Mesenchymal stem cell (in vitro differentiated cells and primary cell): ENCODE data around the gene ADARB2.
A peak's percentile ranks its signal among the peaks of the same experiment; 100 is the strongest.
"Not testable (repeated sequence)": the region's sequence is repeated elsewhere in the genome, so short reads cannot be mapped to it uniquely, and the experiment has no call there.

Source experiments
- DNase-seq: peaks from one replicate; pipeline ENCODE4 v3.0.0-alpha.2; 2013
- H2AFZ ChIP-seq: one replicate; pipeline ENCODE4 v1.6.1; 2013; ENCODE audit warnings: low read depth, mild to moderate bottlenecking, control low read depth, inconsistent platforms, low read length, moderate library complexity
- H2AK5ac ChIP-seq: 2 replicates; pipeline ENCODE4 v1.6.1; 2013; ENCODE audit warnings: low read length, moderate library complexity, mild to moderate bottlenecking, inconsistent platforms; ENCODE audit not compliant: severe bottlenecking
- H2BK120ac ChIP-seq: one replicate; pipeline ENCODE4 v1.6.1; 2013; ENCODE audit warnings: low read depth, mild to moderate bottlenecking, inconsistent platforms, low read length, moderate library complexity
- H2BK12ac ChIP-seq, 2 experiments: one replicate each; pipeline ENCODE4 v1.6.1; 2013; ENCODE audit warnings: inconsistent platforms in 2 of 2, low read length in 2 of 2, mild to moderate bottlenecking in 2 of 2, moderate library complexity in 2 of 2, control low read depth in 1 of 2
- H2BK15ac ChIP-seq: one replicate; pipeline ENCODE4 v1.6.1; 2013; ENCODE audit warnings: mild to moderate bottlenecking, low read depth, inconsistent platforms; ENCODE audit not compliant: poor library complexity, severe bottlenecking
- H2BK5ac ChIP-seq: 2 replicates; pipeline ENCODE4 v1.6.1; 2013; ENCODE audit warnings: low read depth, mild to moderate bottlenecking, low read length, control low read depth, inconsistent platforms; ENCODE audit not compliant: poor library complexity, severe bottlenecking
- H3K14ac ChIP-seq, 2 experiments: one replicate each; pipeline ENCODE4 v1.6.1; 2013; ENCODE audit warnings: inconsistent platforms in 2 of 2, low read length in 2 of 2, control low read depth in 1 of 2, mild to moderate bottlenecking in 1 of 2, moderate library complexity in 1 of 2
- H3K18ac ChIP-seq, 2 experiments: one replicate each; pipeline ENCODE4 v1.6.1; 2013; ENCODE audit warnings: inconsistent platforms in 2 of 2, low read length in 2 of 2, control low read depth in 1 of 2, low read depth in 1 of 2, mild to moderate bottlenecking in 1 of 2
- H3K23ac ChIP-seq, 2 experiments: one replicate each; pipeline ENCODE4 v1.6.1; 2013; ENCODE audit warnings: inconsistent platforms in 2 of 2, low read length in 2 of 2, mild to moderate bottlenecking in 2 of 2, moderate library complexity in 2 of 2, control low read depth in 1 of 2
- H3K27ac ChIP-seq: 2 replicates; pipeline ENCODE4 v1.5.1; 2013; ENCODE audit warnings: mild to moderate bottlenecking, moderate library complexity, low read length, control low read depth, inconsistent platforms; ENCODE audit not compliant: poor library complexity, severe bottlenecking
- H3K27me3 ChIP-seq, 2 experiments: 2 replicates each; pipeline versions ENCODE4 v1.6.1 to v1.7.0; 2013; ENCODE audit warnings: low read length in 2 of 2, mild to moderate bottlenecking in 2 of 2, moderate library complexity in 2 of 2, control low read depth in 1 of 2, inconsistent platforms in 1 of 2; ENCODE audit not compliant: control insufficient read depth in 1 of 2, insufficient read depth in 1 of 2
- H3K36me3 ChIP-seq, 2 experiments: 2 replicates each; pipeline versions ENCODE4 v1.6.1 to v1.7.0; 2013; ENCODE audit warnings: low read length in 2 of 2, control low read depth in 1 of 2, inconsistent platforms in 1 of 2, low read depth in 1 of 2, mild to moderate bottlenecking in 1 of 2; ENCODE audit not compliant: insufficient read depth in 2 of 2, control insufficient read depth in 1 of 2
- H3K4ac ChIP-seq, 2 experiments: one replicate each; pipeline ENCODE4 v1.6.1; 2013; ENCODE audit warnings: inconsistent platforms in 2 of 2, low read length in 2 of 2, mild to moderate bottlenecking in 2 of 2, moderate library complexity in 2 of 2, control low read depth in 1 of 2, low read depth in 1 of 2
- H3K4me1 ChIP-seq: 2 replicates; pipeline ENCODE4 v1.6.1; 2013; ENCODE audit warnings: low read depth, low read length, control low read depth; ENCODE audit not compliant: control insufficient read depth, insufficient read depth
- H3K4me2 ChIP-seq: 2 replicates; pipeline ENCODE4 v1.6.1; 2013; ENCODE audit warnings: low read length, mild to moderate bottlenecking, inconsistent platforms; ENCODE audit not compliant: poor library complexity, severe bottlenecking
- H3K4me3 ChIP-seq, 2 experiments: 2 replicates each; pipeline versions ENCODE4 v1.5.1 to v1.7.0; 2013; ENCODE audit warnings: low read length in 2 of 2, mild to moderate bottlenecking in 2 of 2, control low read depth in 1 of 2, low read depth in 1 of 2; ENCODE audit not compliant: insufficient read depth in 1 of 2
- H3K79me1 ChIP-seq: replicated peaks from 2 replicates; pipeline ENCODE4 v1.6.1; 2013; ENCODE audit warnings: mild to moderate bottlenecking, control low read depth, low read length, inconsistent platforms; ENCODE audit not compliant: poor library complexity, severe bottlenecking
- H3K9ac ChIP-seq: 2 replicates; pipeline ENCODE4 v1.7.0; 2013; ENCODE audit warnings: mild to moderate bottlenecking, low read length, moderate library complexity
- H3K9me3 ChIP-seq: 2 replicates; pipeline ENCODE4 v1.7.0; 2013; ENCODE audit warnings: mild to moderate bottlenecking, low read length; ENCODE audit not compliant: control insufficient read depth
- H4K8ac ChIP-seq: one replicate; pipeline ENCODE4 v1.6.1; 2013; ENCODE audit warnings: inconsistent platforms, mild to moderate bottlenecking, low read length, moderate library complexity
- H4K91ac ChIP-seq: one replicate; pipeline ENCODE4 v1.6.1; 2013; ENCODE audit warnings: mild to moderate bottlenecking, low read length, inconsistent platforms
- WGBS: methylation state at CpG from one replicate; pipeline ENCODE4 v1.1.7; 2013; ENCODE audit warnings: mixed read lengths; 5-methylcytosine and 5-hydroxymethylcytosine counted together

Gene ADARB2

DNA sequence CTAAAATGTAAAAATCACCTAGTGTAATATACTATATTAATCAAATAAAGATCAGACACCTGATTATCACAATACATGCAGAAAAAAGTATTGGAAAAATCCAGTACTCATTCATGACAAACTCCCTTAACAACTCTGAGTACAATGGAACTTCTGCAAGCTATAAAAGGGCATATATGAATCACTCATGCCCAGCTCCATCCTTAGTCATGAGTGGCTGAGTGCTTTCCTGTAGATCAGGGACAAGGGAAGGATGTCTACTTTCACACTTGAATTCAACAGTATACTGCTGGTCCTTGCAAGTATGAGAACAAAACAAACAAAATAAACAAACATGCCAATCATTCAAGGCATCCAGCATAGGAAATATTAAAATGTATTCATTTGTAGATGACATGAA is 116.5 kb downstream of the ADARB2 start:
- H2AFZ ChIP-seq = no peak overlapping the region
- no peak overlapping the region for H2BK120ac ChIP-seq
- H2BK15ac ChIP-seq = no peak overlapping the region
- peaks cover 12% of the 10 kb centered on the region for H3K9me3 ChIP-seq
- H3K4me3 ChIP-seq = no peak overlapping the region
- H4K91ac ChIP-seq = no peak overlapping the region
- no peak overlapping the region for H3K18ac ChIP-seq
- no peak overlapping the region for H3K4ac ChIP-seq
- no peak overlapping the region for H2BK12ac ChIP-seq
- H3K9ac ChIP-seq = no peak overlapping the region
- no peaks in the 10 kb centered on the region for H3K79me1 ChIP-seq
- H3K23ac ChIP-seq = no peak overlapping the region
- H2BK5ac ChIP-seq = no peak overlapping the region
- H3K14ac ChIP-seq = no peak overlapping the region
- no peak overlapping the region for H3K4me2 ChIP-seq
- H2AK5ac ChIP-seq = no peak overlapping the region
- no peaks in the 10 kb centered on the region for H3K36me3 ChIP-seq
- no peak overlapping the region for H4K8ac ChIP-seq
- H3K27ac ChIP-seq = no peak overlapping the region
- no peaks in the 10 kb centered on the region for H3K27me3 ChIP-seq
- peaks cover 4% of the 10 kb centered on the region for H3K4me1 ChIP-seq
- DNase-seq = no peak

- not testable (repeated sequence) for H3K4ac ChIP-seq, H3K4me1 ChIP-seq
- WGBS = 23% methylated on average over 5 of the region's 13 CpGs
These were observed 119.7 kb downstream of the ADARB2 start for GRCh38 chr10:1617376-1618317.

DNA sequence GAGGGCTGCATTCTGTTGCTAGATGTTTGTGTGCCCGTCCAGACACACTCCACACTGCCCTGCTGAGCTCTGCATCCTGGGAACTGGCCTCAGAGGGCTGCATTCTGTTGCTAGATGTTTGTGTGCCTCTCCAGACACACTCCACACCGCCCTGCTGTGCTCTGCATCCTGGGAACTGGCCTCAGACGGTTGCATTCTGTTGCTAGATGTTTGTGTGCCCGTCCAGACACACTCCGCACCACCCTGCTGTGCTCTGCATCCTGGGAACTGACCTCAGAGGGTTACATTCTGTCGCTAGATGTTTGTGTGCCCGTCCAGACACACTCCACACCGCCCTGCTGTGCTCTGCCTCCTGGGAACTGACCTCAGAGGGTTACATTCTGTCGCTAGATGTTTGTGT is 120.6 kb downstream of the ADARB2 start:
- H4K91ac ChIP-seq, H2AFZ ChIP-seq, H3K18ac ChIP-seq, DNase-seq, H2BK5ac ChIP-seq, H3K23ac ChIP-seq, H2BK120ac ChIP-seq, H2BK15ac ChIP-seq, H3K4me3 ChIP-seq, H3K79me1 ChIP-seq, H3K4me2 ChIP-seq, H3K36me3 ChIP-seq, H3K14ac ChIP-seq, H2AK5ac ChIP-seq, H4K8ac ChIP-seq, H3K9ac ChIP-seq, H3K27me3 ChIP-seq, H3K4me1 ChIP-seq, H3K4ac ChIP-seq, H2BK12ac ChIP-seq: not testable (repeated sequence)
- H3K27ac ChIP-seq = peak overlapping the region; percentile 54
- 26% methylated on average over 9 of the region's 9 CpGs for WGBS
- peaks cover 12% of the 10 kb centered on the region for H3K9me3 ChIP-seq

More at GRCh38 chr10:1617376-1618317, 119.7 kb downstream of the ADARB2 start:
- not testable (repeated sequence) for H2BK5ac ChIP-seq, DNase-seq, H3K18ac ChIP-seq, H2BK120ac ChIP-seq, H2AFZ ChIP-seq, H3K4me3 ChIP-seq, H2AK5ac ChIP-seq, H2BK15ac ChIP-seq, H3K27me3 ChIP-seq, H3K14ac ChIP-seq, H3K79me1 ChIP-seq, H3K9ac ChIP-seq, H2BK12ac ChIP-seq, H4K91ac ChIP-seq, H3K36me3 ChIP-seq, H3K23ac ChIP-seq, H3K4me2 ChIP-seq, H4K8ac ChIP-seq
- Histone ChIP-seq H3K27ac (peak overlapping the region; percentile 3), H3K9me3 (peaks cover 12% of the 10 kb centered on the region)

DNA sequence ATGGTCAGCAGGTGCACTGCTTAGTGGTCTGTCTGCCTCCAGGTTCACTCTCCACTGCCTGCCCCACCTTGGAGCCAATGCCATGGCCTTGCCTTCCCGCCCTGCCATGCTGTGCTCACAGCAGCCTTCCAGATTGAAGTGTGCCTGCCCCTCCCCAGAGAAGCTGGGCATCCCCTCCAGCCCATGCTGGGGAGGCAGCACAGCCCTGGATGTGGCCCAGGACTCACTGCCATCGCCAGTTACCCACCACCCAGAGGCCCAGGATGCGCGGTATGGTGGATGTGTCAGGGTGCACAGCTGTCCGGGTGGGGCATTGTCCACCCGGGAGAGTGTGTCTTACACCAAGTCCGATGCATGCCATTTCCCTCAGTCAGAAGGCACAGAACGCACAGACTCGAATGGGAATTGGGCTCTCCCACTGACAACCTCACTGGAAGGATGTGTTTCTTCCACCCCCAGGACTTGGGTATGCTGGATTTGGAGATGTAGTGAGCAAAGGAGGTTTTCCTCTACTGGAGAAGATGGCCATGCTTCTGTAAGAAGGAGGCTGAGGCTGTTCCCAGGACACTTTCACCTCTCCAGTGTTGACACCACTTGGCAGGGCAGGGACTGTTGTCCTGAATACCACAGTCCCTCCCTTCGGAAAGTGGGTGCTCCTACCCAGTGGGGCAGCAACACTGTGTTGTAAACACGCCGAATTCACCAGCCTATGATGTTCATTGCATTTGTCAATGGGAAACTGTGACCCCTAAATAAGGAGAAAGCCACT is 122.0 kb downstream of the ADARB2 start:
- 71% methylated on average over 10 of the region's 12 CpGs for WGBS
- no peak overlapping the region for H3K4me2 ChIP-seq
- no peak overlapping the region for H3K18ac ChIP-seq
- no peak overlapping the region for H3K4ac ChIP-seq
- peaks cover 3 to 5% of the 10 kb centered on the region in 2 experiments for H3K27me3 ChIP-seq
- H2AK5ac ChIP-seq = no peak overlapping the region
- no peak overlapping the region for H4K91ac ChIP-seq
- H4K8ac ChIP-seq = no peak overlapping the region
- H2AFZ ChIP-seq = no peak overlapping the region
- H2BK5ac ChIP-seq = no peak overlapping the region
- no peak overlapping the region for H3K14ac ChIP-seq
- no peak overlapping the region for H2BK15ac ChIP-seq
- no peak overlapping the region for H3K27ac ChIP-seq
- no peak for DNase-seq
- H3K79me1 ChIP-seq = no peaks in the 10 kb centered on the region
- no peaks in the 10 kb centered on the region for H3K36me3 ChIP-seq
- peaks cover 12% of the 10 kb centered on the region for H3K9me3 ChIP-seq
- H3K4me1 ChIP-seq = peaks cover 3% of the 10 kb centered on the region
- no peak overlapping the region for H3K23ac ChIP-seq
- H3K4me3 ChIP-seq = no peak overlapping the region
- H3K9ac ChIP-seq = no peak overlapping the region
- no peak overlapping the region for H2BK12ac ChIP-seq
- no peak overlapping the region for H2BK120ac ChIP-seq
